K562 (cell line): ENCODE data around the gene NOPCHAP1. TPM values are rescaled to one million over a fixed set of nuclear protein-coding genes. Genes with fewer than 3 reads are reported as not detected.

Experiments used
- FOSL1 ChIP-seq: fragments of 200-800 bp; sonication (Bioruptor generic); conservative IDR thresholded peaks from 2 replicates; pipeline ENCODE4 v1.6.1; 2016; ENCODE audit warnings: missing genetic modification characterization, missing compliant biosample characterization
- GATAD2B ChIP-seq: fragments of 450-650 bp; IDR thresholded peaks from 2 replicates; pipeline ENCODE4 v1.6.1; 2017; ENCODE audit warnings: mild to moderate bottlenecking, borderline replicate concordance
- GTF2E2 ChIP-seq: fragments of 200-800 bp; sonication (Bioruptor generic); IDR thresholded peaks from 2 replicates; pipeline ENCODE4 v1.6.1; 2016; ENCODE audit warnings: missing genetic modification characterization, missing compliant biosample characterization
- HDAC2 ChIP-seq: fragments of 450-650 bp; IDR thresholded peaks from 2 replicates; pipeline ENCODE4 v1.6.1; 2016; ENCODE audit warnings: mild to moderate bottlenecking
- HLTF ChIP-seq: fragments of 450-650 bp; IDR thresholded peaks from 2 replicates; pipeline ENCODE4 v1.6.1; 2016
- KAT7 ChIP-seq: sonication (generic); formaldehyde crosslinking; IDR thresholded peaks from 2 replicates; pipeline ENCODE4 v1.8.0; 2022; ENCODE audit warnings: missing genetic modification reagents, mild to moderate bottlenecking, borderline replicate concordance
- MCM7 ChIP-seq, 2 experiments: fragments of 450-650 bp; IDR thresholded peaks; 2 replicates each; pipeline ENCODE4 v1.6.1; 2016 to 2018
- MECOM ChIP-seq: fragments of 250-450 bp; sonication (Bioruptor Pico); IDR thresholded peaks from 2 replicates; pipeline ENCODE4 v1.8.0; 2022; ENCODE audit warnings: inconsistent platforms
- PATZ1 ChIP-seq: fragments of 250-450 bp; sonication (Bioruptor Pico); IDR thresholded peaks from 2 replicates; pipeline ENCODE4 v1.5.0; 2020; ENCODE audit warnings: mild to moderate bottlenecking, borderline replicate concordance
- PHB ChIP-seq: fragments of 250-450 bp; sonication (Bioruptor Pico); IDR thresholded peaks from 2 replicates; pipeline ENCODE4 v1.5.0; 2021
- PRMT5 ChIP-seq: sonication (generic); formaldehyde crosslinking; IDR thresholded peaks from 2 replicates; pipeline ENCODE4 v1.5.0; 2020; ENCODE audit warnings: missing genetic modification reagents
- SOX6 ChIP-seq: fragments of 450-650 bp; IDR thresholded peaks from 2 replicates; pipeline ENCODE4 v1.6.1; 2014; ENCODE audit warnings: mild to moderate bottlenecking
- SRSF9 ChIP-seq: fragments of 200-400 bp; formaldehyde crosslinking; IDR thresholded peaks from 2 replicates; pipeline ENCODE4 v1.6.1; 2017; ENCODE audit warnings: low read depth, low read length, borderline replicate concordance
- TAF1 ChIP-seq: IDR thresholded peaks from 2 replicates; pipeline ENCODE4 v1.6.1; 2011; ENCODE audit warnings: mild to moderate bottlenecking, low read length, moderate library complexity; ENCODE audit not compliant: insufficient read depth, control insufficient read depth, severe bottlenecking; ENCODE audit errors: extremely low read depth
- TEAD1 ChIP-seq, 2 experiments: fragments of 450-650 bp in 1 of 2; sonication (generic) in 1 of 2; formaldehyde crosslinking; IDR thresholded peaks; 2 replicates each; pipeline versions ENCODE4 v1.4.0 to v1.8.0; 2020 to 2022; ENCODE audit warnings: mild to moderate bottlenecking in 2 of 2, missing genetic modification reagents in 1 of 2
- U2AF2 ChIP-seq: fragments of 200-400 bp; formaldehyde crosslinking; optimal IDR thresholded peaks from 2 replicates; pipeline ENCODE3; 2017; ENCODE audit warnings: low read depth, mild to moderate bottlenecking, low read length
- ZBTB8A ChIP-seq: fragments of 450-650 bp; IDR thresholded peaks from 2 replicates; pipeline ENCODE4 v1.6.1; 2018; ENCODE audit warnings: mild to moderate bottlenecking, moderate library complexity; ENCODE audit not compliant: partially characterized antibody
- ZC3H8 ChIP-seq: fragments of 450-650 bp; IDR thresholded peaks from 2 replicates; pipeline ENCODE4 v1.6.1; 2017
- polyA plus RNA-seq, 8 experiments: library from polyadenylated mRNA; depleted of rRNA in 4 of 8; stranded (reverse) in 5 of 8; unstranded in 3 of 8; fragments of >200 nt; fragmentation: Nextera tagmentation in 2 of 8; fragmentation: Illumina TruSeq in 1 of 8; extraction: Ambion mirVana in 2 of 8; extraction: Trizol in 1 of 8; gene quantifications; 2 replicates each; pipeline versions ENCODE4 v1.2.1 to v1.2.3, GENCODE V29; 2011 to 2014; ENCODE audit warnings: inconsistent platforms in 1 of 8, missing spikeins in 1 of 8
- total RNA-seq, 7 experiments: library from RNA; depleted of rRNA in 6 of 7; stranded (reverse); fragments of >200 nt in 6 of 7; fragmentation: Illumina TruSeq in 2 of 7; extraction: Trizol in 2 of 7; gene quantifications; 2 replicates each; pipeline versions ENCODE4 v1.2.1 to v1.2.3, GENCODE V29; 2011 to 2021; ENCODE audit warnings: low replicate concordance in 1 of 7
- TF ChIP-seq, protein P1 (sequence below): fragments of 450-650 bp; formaldehyde crosslinking; IDR thresholded peaks from 2 replicates; pipeline ENCODE4 v1.4.0; 2020; ENCODE audit warnings: mild to moderate bottlenecking, moderate library complexity
- TF ChIP-seq, protein P2 (sequence below): fragments of 450-650 bp; IDR thresholded peaks from 2 replicates; pipeline ENCODE4 v1.6.1; 2017; ENCODE audit warnings: antibody characterized with exemption, mild to moderate bottlenecking
- TF ChIP-seq, protein P3 (sequence below): fragments of 250-450 bp; sonication (Bioruptor Pico); IDR thresholded peaks from 2 replicates; pipeline ENCODE4 v1.4.0; 2020

Gene NOPCHAP1
- total and polyA plus RNA-seq, 9 of the 15 experiments (the other 6 are each of a cell fraction or from before 2014, with no cell fraction given): 19.4 to 108 (median 33.4) TPM

GRCh38 chr12:104958001-104958804 lies 27.9 kb upstream of the NOPCHAP1 start, which contains the start of gene SLC41A2 (continued):
- TF ChIP-seq, protein P1, sequence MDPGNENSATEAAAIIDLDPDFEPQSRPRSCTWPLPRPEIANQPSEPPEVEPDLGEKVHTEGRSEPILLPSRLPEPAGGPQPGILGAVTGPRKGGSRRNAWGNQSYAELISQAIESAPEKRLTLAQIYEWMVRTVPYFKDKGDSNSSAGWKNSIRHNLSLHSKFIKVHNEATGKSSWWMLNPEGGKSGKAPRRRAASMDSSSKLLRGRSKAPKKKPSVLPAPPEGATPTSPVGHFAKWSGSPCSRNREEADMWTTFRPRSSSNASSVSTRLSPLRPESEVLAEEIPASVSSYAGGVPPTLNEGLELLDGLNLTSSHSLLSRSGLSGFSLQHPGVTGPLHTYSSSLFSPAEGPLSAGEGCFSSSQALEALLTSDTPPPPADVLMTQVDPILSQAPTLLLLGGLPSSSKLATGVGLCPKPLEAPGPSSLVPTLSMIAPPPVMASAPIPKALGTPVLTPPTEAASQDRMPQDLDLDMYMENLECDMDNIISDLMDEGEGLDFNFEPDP (CRISPR knock-in tag): no peak
- no peak for TF ChIP-seq SRSF9
- TF ChIP-seq FOSL1 (tag): peak; percentile 78; the same call in 1 of the 2 replicates
- TF ChIP-seq TAF1: no peak
- no peak for TF ChIP-seq ZBTB8A
- no peak for TF ChIP-seq SOX6
- no peak for TF ChIP-seq HLTF
- TF ChIP-seq TEAD1 (CRISPR knock-in tag; IDR thresholded peaks at IDR 0.05): no peak
- TF ChIP-seq PHB (CRISPR knock-in tag): no peak
- no peak for TF ChIP-seq PRMT5 (CRISPR knock-in tag)
- TF ChIP-seq, protein P2, sequence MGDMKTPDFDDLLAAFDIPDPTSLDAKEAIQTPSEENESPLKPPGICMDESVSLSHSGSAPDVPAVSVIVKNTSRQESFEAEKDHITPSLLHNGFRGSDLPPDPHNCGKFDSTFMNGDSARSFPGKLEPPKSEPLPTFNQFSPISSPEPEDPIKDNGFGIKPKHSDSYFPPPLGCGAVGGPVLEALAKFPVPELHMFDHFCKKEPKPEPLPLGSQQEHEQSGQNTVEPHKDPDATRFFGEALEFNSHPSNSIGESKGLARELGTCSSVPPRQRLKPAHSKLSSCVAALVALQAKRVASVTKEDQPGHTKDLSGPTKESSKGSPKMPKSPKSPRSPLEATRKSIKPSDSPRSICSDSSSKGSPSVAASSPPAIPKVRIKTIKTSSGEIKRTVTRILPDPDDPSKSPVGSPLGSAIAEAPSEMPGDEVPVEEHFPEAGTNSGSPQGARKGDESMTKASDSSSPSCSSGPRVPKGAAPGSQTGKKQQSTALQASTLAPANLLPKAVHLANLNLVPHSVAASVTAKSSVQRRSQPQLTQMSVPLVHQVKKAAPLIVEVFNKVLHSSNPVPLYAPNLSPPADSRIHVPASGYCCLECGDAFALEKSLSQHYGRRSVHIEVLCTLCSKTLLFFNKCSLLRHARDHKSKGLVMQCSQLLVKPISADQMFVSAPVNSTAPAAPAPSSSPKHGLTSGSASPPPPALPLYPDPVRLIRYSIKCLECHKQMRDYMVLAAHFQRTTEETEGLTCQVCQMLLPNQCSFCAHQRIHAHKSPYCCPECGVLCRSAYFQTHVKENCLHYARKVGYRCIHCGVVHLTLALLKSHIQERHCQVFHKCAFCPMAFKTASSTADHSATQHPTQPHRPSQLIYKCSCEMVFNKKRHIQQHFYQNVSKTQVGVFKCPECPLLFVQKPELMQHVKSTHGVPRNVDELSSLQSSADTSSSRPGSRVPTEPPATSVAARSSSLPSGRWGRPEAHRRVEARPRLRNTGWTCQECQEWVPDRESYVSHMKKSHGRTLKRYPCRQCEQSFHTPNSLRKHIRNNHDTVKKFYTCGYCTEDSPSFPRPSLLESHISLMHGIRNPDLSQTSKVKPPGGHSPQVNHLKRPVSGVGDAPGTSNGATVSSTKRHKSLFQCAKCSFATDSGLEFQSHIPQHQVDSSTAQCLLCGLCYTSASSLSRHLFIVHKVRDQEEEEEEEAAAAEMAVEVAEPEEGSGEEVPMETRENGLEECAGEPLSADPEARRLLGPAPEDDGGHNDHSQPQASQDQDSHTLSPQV: no peak
- TF ChIP-seq U2AF2: no peak
- TF ChIP-seq HDAC2: no peak
- TF ChIP-seq MCM7 (IDR thresholded peaks at IDR 0.05): no peak
- TF ChIP-seq KAT7 (CRISPR knock-in tag): no peak
- no peak for TF ChIP-seq MECOM
- no peak for TF ChIP-seq PATZ1
- TF ChIP-seq ZC3H8: no peak
- no peak for TF ChIP-seq GTF2E2
- TF ChIP-seq, protein P3, sequence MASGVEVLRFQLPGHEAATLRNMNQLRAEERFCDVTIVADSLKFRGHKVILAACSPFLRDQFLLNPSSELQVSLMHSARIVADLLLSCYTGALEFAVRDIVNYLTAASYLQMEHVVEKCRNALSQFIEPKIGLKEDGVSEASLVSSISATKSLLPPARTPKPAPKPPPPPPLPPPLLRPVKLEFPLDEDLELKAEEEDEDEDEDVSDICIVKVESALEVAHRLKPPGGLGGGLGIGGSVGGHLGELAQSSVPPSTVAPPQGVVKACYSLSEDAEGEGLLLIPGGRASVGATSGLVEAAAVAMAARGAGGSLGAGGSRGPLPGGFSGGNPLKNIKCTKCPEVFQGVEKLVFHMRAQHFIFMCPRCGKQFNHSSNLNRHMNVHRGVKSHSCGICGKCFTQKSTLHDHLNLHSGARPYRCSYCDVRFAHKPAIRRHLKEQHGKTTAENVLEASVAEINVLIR (CRISPR knock-in tag): no peak
- TF ChIP-seq GATAD2B: peak; percentile 58; the same call in 1 of the 2 replicates
